Stromal cell of bone marrow (primary cell): ENCODE data around the gene SH2D3C.
A peak's percentile ranks its signal among the peaks of the same experiment; 100 is the strongest.

Experiments used
- DNase-seq: peaks from one replicate; pipeline ENCODE4 v3.0.0-alpha.2; 2012; ENCODE audit warnings: low read depth

SH2D3C gene

DNA sequence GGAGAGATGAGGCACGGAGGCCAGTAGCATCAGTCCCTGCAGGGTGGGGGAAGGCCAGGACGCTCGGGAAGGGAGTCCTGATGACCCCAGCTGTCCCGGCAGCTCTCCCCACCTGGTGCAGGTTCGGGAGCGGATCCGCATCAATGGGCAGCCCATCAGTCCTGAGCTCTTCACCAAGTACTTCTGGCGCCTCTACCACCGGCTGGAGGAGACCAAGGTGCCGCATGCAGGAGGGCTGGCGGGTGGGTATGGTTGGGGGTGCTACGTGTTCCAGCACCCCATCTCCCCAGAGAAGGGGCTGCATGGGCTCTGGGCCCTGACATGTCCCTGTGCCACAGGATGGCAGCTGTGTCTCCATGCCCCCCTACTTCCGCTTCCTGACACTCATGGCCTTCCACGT lies 28.4 kb upstream of the SH2D3C start:
- no peak for DNase-seq

DNA sequence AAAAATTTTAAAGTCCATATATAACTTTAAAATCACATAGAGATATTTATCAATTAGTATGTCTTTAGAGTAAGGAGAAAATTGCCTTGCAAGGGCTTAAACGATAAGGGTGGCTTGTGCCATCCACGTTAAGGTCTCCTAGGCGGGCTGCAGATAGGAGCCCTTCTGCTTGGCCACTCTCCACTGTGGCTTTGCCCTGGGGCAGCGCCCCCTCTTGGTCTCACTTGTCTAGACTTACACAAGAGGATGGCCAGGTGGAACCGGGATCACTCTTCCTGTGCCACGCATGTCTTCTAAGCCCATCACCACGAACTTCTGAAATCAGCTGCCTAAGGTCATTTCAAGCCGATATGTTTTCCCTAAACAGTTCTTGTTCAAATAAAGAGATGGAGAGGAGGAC lies 27.2 kb upstream of the SH2D3C start:
- DNase-seq, result no peak

- DNase-seq, result peak; percentile 33
Measured at GRCh38 chr9:127803507-127804352, 25.3 kb upstream of the SH2D3C start.

DNA sequence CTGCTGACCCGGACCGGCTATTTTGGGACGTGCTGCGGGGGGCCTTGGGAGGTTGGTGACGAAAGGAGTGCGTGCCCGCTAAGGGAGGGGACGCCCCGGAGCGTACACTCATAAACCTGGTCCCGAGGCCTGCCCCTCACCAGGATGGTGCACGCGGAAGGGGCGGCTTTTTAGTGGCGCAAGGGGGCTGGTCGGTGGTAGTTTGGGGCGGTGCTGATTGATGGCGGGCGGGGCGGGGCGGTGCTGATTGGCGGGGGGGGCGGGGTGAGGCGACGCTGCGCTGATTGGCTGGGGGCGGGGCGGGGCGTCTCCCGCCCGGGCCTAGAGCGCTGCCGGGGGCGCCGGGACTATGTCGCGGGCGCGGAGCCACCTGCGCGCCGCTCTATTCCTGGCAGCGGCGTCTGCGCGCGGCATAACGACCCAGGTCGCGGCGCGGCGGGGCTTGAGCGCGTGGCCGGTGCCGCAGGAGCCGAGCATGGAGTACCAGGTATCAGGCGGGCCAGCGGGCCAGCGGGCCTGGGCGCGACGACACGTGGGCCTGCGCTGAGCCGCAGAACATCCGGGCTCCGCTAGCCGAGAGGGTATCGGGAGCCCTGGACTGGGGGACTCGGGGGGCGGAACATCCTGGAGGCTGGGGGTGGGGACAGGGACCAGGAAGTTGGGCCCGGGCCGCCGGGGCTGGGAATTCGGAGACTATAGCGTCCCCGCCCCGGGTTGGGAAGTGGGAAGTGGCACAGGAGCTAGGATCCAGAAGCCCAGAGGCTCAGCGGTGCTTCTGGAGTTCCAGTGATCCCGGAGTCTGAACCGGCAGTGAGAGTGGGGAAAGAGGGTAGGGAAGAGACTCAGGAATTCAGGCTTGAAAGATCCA lies 24.3 kb upstream of the SH2D3C start, which contains the start of gene FPGS:
Gene FPGS (plus strand): TSS at position 307 of the 868 bp plus-strand sequence. CDS start 43 bp downstream, at position 350.
- peak; percentile 78 for DNase-seq

DNA sequence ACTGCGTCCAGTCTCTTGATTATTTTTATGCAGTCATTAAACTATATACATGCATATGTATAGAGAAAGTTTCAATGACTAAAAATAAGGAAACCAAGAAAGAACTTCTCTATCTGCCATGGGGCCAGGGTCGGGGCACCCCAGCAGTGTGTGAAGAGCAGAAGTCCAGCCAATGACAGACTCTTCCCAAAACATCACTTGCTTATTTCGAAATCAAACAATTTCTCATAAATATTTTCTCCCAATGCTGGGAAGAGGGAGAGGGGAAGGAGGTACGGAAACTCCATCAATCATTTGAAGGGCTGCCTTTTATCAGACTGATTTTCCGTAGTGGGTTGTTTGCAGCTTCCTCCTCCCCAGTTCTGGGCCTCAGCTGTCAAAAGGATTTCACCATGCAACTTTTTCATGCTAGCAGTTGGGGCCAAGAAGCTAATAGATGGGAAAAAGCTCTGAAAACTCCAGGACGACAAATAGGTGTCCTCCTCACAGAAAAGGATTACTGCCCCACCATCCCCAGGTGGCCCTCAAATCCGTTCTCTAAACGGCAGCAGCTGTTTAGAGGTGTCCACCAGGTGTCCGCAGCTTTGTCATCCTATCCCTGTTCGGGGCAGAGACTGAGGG lies 23.6 kb upstream of the SH2D3C start:
- peak; percentile 31 for DNase-seq

GRCh38 chr9:127796852-127797370 lies 18.4 kb upstream of the SH2D3C start:
- DNase-seq, result no peak

- DNase-seq, result no peak
Measured at GRCh38 chr9:127796225-127796813, 17.9 kb upstream of the SH2D3C start.

GRCh38 chr9:127794001-127794791 lies 15.7 kb upstream of the SH2D3C start:
- DNase-seq, result no peak

DNA sequence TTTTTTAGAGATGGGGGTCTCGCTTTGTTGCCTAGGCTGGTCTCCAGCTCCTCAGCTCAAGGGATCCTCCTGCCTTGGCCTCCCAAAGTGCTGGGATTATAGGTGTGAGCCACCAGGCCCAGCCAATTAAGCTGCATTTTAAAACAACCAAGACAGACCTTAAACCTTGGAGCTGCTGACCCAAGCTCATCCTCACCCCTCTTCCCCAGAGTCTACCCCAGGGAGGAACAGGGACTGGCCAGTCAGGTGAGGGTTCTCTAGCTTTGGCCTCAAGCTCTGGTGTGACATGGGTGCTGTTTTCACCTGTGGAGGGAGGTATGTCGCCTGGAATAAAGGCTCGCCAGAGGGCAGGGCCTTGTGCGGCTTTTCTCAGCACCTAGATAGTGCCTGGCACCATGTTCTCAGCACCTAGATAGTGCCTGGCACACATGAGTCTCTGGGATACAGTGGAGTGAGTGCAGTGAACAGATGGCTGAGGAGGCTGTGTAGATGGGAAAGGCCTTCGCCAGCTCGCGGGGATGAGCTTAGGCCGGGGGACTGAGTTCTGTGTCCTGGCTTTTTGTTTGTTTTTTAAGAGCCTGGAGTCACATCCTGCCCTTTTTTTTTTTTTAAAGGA lies 14.7 kb upstream of the SH2D3C start:
- no peak for DNase-seq

- DNase-seq, result no peak
Measured at GRCh38 chr9:127792417-127793031, 14.1 kb upstream of the SH2D3C start.

DNA sequence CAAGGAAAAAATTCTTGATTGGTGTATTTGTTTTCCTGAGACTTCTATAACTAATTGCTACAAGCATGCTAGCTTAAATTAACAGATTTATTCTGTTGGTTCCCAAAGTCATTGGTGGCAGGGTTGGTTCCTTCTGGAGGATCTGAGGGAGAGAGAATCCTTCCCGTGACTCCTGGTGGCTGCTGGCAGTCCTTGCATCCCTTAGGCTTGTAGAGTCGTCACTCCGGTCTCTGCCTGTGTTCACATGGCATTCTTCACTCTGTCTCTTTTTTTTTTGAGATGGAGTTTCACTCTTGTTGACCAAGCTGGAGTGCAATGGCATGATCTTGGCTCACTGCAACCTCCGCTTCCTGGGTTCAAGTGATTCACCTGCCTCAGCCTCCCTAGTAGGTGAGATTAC lies 12.6 kb upstream of the SH2D3C start:
- DNase-seq, result no peak

DNA sequence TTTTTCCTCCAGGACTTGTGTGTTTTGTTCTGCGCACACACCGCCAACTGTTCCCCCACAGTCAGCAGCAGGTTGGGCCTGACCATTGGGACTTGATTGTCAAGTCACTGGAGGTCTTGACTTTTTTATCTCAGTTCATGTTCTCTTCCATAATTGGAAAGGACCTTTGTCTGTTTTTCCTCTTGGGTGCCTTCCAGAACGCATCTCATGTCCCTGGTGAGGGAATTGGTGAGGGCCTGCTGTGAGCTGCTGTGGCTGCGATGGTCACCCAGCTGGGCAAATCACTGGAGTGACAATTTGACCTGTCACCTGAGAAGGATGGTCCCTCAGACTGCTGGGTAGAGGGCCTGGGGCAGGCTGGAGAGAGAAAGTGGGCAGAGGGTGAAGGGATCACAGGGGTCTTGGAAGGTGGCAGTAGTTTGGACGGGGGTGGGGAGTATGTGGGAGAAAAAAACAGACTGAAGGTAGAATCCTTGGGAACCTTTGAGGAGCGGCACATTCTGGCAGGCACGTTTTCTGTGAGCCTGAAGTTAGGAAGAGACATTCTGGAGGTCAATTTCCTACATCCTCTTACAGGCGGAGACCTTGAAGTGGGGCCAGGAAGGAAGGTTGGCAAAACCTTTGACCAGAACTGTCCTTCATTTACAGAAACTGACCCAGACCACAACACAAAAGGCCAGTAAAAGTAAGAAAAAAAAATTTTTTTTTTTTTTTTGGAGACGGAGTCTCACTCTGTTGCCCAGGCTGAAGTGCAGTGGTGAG lies 11.8 kb upstream of the SH2D3C start:
- DNase-seq, result no peak

- DNase-seq, result no peak
Measured at GRCh38 chr9:127789179-127789578, 10.7 kb upstream of the SH2D3C start.

DNA sequence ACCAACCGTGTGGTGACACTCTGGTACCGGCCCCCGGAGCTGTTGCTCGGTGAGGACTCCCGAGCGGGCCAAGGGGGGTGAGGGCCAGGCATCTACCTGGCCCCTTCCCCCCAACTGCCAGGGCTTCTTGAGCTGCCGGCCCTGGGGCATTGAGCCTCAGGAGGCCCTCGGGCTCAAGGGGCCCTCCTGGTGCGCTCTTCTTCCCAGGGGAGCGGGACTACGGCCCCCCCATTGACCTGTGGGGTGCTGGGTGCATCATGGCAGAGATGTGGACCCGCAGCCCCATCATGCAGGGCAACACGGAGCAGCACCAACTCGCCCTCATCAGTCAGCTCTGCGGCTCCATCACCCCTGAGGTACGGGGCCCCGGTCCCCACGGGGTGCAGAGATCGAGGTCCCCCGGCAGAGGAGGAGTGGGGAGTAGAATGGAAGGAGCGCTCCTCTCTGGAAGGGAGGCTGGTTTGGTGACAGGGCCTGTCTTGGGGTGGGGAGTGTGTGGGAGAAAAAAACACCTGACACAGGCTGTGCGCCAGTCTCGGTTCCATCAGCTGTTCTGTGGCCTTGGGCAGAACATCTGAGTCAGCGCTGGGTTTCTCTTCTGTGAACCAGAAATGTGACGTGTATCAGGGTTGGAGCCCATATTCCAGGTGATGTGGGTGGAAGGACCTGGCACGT lies 10.0 kb upstream of the SH2D3C start:
- DNase-seq, result no peak

GRCh38 chr9:127786773-127787104 lies 8.3 kb upstream of the SH2D3C start:
- no peak for DNase-seq

- DNase-seq, result peak; percentile 78
Measured at GRCh38 chr9:127785933-127786772, 7.7 kb upstream of the SH2D3C start, which contains the start of gene CDK9. CDK9 (plus strand) TSS chr9:127786034; CDS start chr9:127786149, 115 bp downstream.

DNA sequence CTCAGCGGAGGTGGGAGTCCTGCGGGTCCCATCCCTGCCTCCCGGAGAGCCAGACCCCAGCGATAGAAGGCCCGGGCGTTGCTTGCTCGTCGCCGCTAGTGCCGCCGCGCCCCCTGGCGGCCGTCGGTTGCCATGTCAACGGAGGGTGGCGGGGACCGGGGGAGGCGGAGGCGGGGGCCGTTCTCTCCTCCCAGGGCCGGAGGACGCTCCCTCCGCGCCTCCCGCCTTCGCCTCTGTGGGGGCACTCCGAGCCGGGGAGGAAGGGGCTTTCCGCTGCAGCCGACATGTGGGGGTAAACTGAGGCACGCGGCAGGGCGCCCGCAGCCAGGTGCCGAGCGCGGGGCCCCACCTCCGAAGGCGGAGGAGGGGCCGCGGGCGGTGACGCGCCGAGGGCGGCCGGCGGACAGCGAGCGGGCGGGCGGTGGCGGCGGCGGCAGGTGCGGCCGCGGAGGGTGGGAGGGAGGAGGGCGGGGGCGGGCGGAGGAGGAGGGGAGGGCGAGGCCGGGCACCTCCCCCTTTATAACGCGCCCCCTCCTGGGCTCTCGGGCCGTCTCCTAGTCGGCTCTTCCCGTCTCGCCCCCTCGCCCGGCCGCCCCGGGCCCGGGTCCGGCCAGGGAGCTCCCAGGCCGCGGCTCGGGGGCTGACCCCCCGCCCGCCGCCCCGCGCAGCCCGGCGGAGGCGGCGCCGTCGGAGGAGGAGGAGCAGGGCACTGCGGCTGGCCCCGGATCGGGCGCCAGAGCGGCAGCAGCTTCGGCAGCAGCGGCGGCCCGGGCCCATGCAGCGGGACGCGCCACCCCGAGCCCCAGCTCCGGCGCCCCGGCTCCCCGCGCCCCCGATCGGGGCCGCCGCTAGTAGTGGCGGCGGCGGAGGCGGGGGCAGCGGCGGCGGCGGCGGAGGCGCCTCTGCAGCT lies 6.8 kb upstream of the SH2D3C start:
- peak; percentile 54 for DNase-seq
